ENCODE data around the gene CSNK1G2.

CSNK1G2 gene

GRCh38 chr19:1941146-1942077 lies at the start of gene CSNK1G2:
CSNK1G2 (plus strand) TSS chr19:1941172; CDS start chr19:1969773, 28,601 bp downstream.
- no peak for DNase-seq

GRCh38 chr19:1893791-1894190 lies 47.2 kb upstream of the CSNK1G2 start:
- no peak for DNase-seq

- DNase-seq = no peak
Measured at GRCh38 chr19:1896508-1896907, 44.5 kb upstream of the CSNK1G2 start.

GRCh38 chr19:1901940-1902404 lies 39.0 kb upstream of the CSNK1G2 start:
- DNase-seq = peak; percentile 9

GRCh38 chr19:1902923-1903322 lies 38.0 kb upstream of the CSNK1G2 start:
- no peak for DNase-seq

- no peak for DNase-seq
Measured at GRCh38 chr19:1904860-1905109, 36.2 kb upstream of the CSNK1G2 start.

GRCh38 chr19:1905110-1905862 lies 35.7 kb upstream of the CSNK1G2 start, which contains the start of the genes ADAT3 and SCAMP4:
ADAT3 (plus strand) TSS chr19:1905399; CDS start chr19:1912048, 6,649 bp downstream.
SCAMP4 (plus strand) TSS chr19:1905399; CDS start chr19:1915020, 9,621 bp downstream.
- peak; percentile 93 for DNase-seq

- no peak for DNase-seq
Measured at GRCh38 chr19:1905863-1906375, 35.1 kb upstream of the CSNK1G2 start.

GRCh38 chr19:1906985-1907562 lies 33.9 kb upstream of the CSNK1G2 start:
- no peak for DNase-seq

GRCh38 chr19:1907563-1908363 lies 33.2 kb upstream of the CSNK1G2 start:
- no peak for DNase-seq

- no peak for DNase-seq
Measured at GRCh38 chr19:1908364-1908678, 32.7 kb upstream of the CSNK1G2 start.

- no peak for DNase-seq
Measured at GRCh38 chr19:1909761-1910080, 31.3 kb upstream of the CSNK1G2 start.

GRCh38 chr19:1910177-1910576 lies 30.8 kb upstream of the CSNK1G2 start:
- no peak for DNase-seq

GRCh38 chr19:1911098-1911497 lies 29.9 kb upstream of the CSNK1G2 start:
- no peak for DNase-seq

GRCh38 chr19:1911995-1912394 lies 29.0 kb upstream of the CSNK1G2 start:
- no peak for DNase-seq

- no peak for DNase-seq
Measured at GRCh38 chr19:1912760-1913505, 28.0 kb upstream of the CSNK1G2 start.

- DNase-seq = no peak
Measured at GRCh38 chr19:1913781-1914577, 27.0 kb upstream of the CSNK1G2 start.

- no peak for DNase-seq
Measured at GRCh38 chr19:1914826-1915341, 26.1 kb upstream of the CSNK1G2 start.

- no peak for DNase-seq
Measured at GRCh38 chr19:1917146-1917545, 23.8 kb upstream of the CSNK1G2 start.

GRCh38 chr19:1917926-1918325 lies 23.0 kb upstream of the CSNK1G2 start:
- DNase-seq = no peak

GRCh38 chr19:1918975-1919374 lies 22.0 kb upstream of the CSNK1G2 start:
- no peak for DNase-seq
